OCI-M2 (cell line): Measurements from ENCODE around the gene FH.

Source experiments
- DNase-seq: peaks from one replicate; lab custom pipeline; 2025; ENCODE audit not compliant: unreplicated experiment; lab: John Stamatoyannopoulos, UW

Gene FH

GRCh38 chr1:241460098-241460873 is 59.3 kb downstream of the FH start:
- DNase-seq = no peak

DNA sequence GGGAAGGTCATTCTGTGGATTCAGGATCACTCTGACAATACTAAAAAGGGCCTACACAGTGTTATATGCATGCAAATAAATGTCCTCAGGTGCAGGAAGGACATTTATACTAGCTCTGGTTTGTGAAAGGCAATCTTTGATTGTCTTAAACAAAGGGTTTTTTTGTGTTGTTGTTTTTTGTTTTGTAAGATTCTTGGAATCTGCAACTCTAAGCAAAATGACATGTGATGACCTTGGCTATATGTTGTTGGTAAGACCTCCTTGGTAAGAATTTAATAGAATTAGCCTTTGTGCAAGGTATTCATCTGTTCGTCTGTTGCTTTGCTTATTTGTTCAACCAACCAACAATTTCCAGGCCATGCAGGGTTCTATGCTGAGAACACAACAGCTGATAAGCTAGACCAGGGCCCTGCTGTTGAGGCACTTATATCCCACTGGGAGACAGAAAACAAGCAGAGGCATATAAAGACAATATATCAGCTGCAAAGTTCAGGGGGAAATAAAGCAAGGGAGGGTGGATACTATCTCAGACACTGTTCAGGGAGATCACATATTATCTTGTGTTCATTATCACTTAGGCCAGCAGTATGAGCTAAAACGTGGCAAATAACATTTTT is 60.3 kb downstream of the FH start:
- DNase-seq = no peak

DNA sequence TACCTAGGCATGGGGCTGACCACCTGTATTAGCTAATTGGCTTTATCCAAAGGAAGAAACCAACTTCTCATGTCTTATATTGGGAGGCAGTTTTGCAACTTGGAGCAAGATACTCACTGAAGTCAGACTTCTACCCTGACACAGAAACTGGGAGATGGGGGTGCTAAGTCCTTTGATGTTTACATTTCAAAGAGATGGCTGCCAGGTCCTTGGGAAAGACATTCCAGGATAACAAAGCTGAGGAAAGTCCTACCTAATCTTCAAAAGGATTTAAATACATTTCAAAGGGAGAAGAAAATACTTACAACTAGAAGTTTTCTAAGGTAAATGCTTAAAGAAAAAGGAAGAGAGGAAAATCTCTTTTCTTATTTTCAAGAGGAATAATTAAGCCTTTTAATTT is 62.1 kb downstream of the FH start:
- no peak for DNase-seq

- DNase-seq = no peak
Measured at GRCh38 chr1:241456743-241457142, 62.8 kb downstream of the FH start.

DNA sequence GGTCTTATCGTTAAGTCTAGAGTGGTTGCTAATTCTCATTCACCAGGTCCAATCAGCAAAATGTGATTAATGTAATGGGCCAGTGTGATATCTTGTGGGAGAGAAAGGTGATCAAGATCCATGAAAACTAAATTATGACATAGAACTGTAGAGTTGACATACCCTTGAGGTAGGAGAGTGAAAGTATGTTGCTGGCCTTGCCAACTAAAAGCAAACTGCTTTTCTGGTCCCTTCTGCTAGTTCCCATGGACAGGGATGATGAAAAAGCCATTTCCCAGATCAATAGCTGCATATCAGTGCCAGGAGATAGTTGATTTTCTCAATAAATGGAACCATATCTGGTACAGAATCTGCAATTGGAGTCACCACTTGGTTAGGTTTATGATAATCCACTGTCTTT is 65.8 kb downstream of the FH start:
- DNase-seq = no peak

DNA sequence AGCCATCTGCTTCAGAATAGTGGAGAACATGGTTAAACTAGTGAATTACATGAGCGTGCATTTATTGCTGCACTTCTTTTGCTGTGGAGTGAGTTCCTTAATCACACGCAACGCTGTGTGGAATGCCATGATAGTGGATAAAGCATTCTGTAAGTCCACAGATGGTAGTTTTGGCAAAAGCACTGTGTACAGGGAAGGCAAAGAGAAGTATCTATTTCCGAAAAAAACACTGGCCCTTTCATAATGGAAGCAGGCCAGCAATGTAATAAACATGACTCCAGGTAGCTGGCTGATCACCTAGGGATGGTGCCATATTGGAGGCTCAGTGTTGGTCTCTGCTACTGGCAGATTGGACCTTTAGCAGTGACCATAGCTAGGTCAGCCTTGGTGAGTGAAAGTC is 67.6 kb downstream of the FH start:
- no peak for DNase-seq
